LNCAP (cell line): ENCODE results near the gene TRMT10A.

Experiments used
- CTCF ChIP-seq: fragments of 450-650 bp; IDR thresholded peaks from 2 replicates; pipeline ENCODE4 v1.5.1; 2017; ENCODE audit warnings: mild to moderate bottlenecking

The TRMT10A gene

GRCh38 chr4:99540277-99540939, 23.4 kb downstream of the TRMT10A start:
- TF ChIP-seq CTCF, result no peak

GRCh38 chr4:99537674-99538073, 26.2 kb downstream of the TRMT10A start:
- no peak for TF ChIP-seq CTCF

- TF ChIP-seq CTCF, result no peak
Observed at GRCh38 chr4:99536848-99537247, 27.0 kb downstream of the TRMT10A start.

- TF ChIP-seq CTCF, result no peak
Observed at GRCh38 chr4:99536271-99536670, 27.6 kb downstream of the TRMT10A start.

- no peak for TF ChIP-seq CTCF
Observed at GRCh38 chr4:99529956-99530355, 33.9 kb downstream of the TRMT10A start.

- no peak for TF ChIP-seq CTCF
Observed at GRCh38 chr4:99529228-99529627, 34.6 kb downstream of the TRMT10A start.

- TF ChIP-seq CTCF, result no peak
Observed at GRCh38 chr4:99518601-99519295, 45.1 kb downstream of the TRMT10A start.
